Measurements from ENCODE around the gene GAPDH. TPM values are rescaled to one million over a fixed set of nuclear protein-coding genes. Genes with fewer than 3 reads are reported as not detected.

Gene GAPDH
- total and polyA plus RNA-seq, 2 donors (not counting 1 experiment from before 2014, with no cell fraction given), result 499 to 951 TPM

GRCh38 chr12:6532927-6533652 is 1.2 kb upstream of the GAPDH start:
- peak overlapping the region; percentile 88 for H3K9ac ChIP-seq (ENCODE audit: low read length)
- Mint-ChIP-seq H3K9me3 (ENCODE audit: insufficient read depth) (no peaks in the 10 kb centered on the region), H3K4me3 (peak overlapping the region; percentile 99), H3K27me3 (no peaks in the 10 kb centered on the region), H3K4me1 (peaks cover 48% of the 10 kb centered on the region), H3K27ac (peak overlapping the region; percentile 87)
- H3K36me3 ChIP-seq (replicated peaks in 1 of 2; ENCODE audit: control extremely low read depth in 1 of 2, control insufficient read depth in 1 of 2, extremely low read depth in 1 of 2, insufficient read depth in 2 of 2, low read length in 1 of 2), result peaks cover 0 to 50% of the 10 kb centered on the region in 2 experiments
- CTCF ChIA-PET, result interaction anchor here (1.2 to 3.4 kb wide), 4 partner anchors 9 to 109 kb away, joined by 3 to 17 read pairs (median 4); no protein-coding TSS in a partner anchor
- H3K4me3 ChIP-seq (ENCODE audit: control extremely low read depth in 1 of 5, extremely low read depth in 1 of 5, insufficient read depth in 1 of 5, low read depth in 2 of 5, low read length in 4 of 5), result peak overlapping the region; percentile 68 to 97 (median 92)
- DNase-seq, result peak; percentile 42
- no peaks in the 10 kb centered on the region for H3K9me3 ChIP-seq (ENCODE audit: control extremely low read depth in 1 of 3, control insufficient read depth in 2 of 3, insufficient read depth in 1 of 3, low read length in 2 of 3)
- peak overlapping the region; percentile 98 for H3K4me2 ChIP-seq (replicated peaks; ENCODE audit: low read depth, low read length, poor library complexity, severe bottlenecking)
- peaks cover 27 to 37% of the 10 kb centered on the region in 2 donors for H3K4me1 ChIP-seq (ENCODE audit: control insufficient read depth in 2 of 2, insufficient read depth in 2 of 2, low read length in 2 of 2)
- intact Hi-C loops (cut with micrococcal nuclease), result no loop called here
- H3K27me3 ChIP-seq (replicated peaks in 1 of 4; ENCODE audit: control extremely low read depth in 1 of 4, control insufficient read depth in 3 of 4, insufficient read depth in 4 of 4, low read length in 3 of 4), result no peaks in the 10 kb centered on the region
- POLR2A ChIA-PET, result interaction anchor here (1.3 to 1.8 kb wide), 2 partner anchors 35 to 62 kb away, joined by 3 to 6 read pairs; partner anchors contain the start of genes NOP2 and VAMP1
- peaks cover 25% of the 10 kb centered on the region for H4K20me1 ChIP-seq (ENCODE audit: control insufficient read depth, insufficient read depth, low read length, poor library complexity, severe bottlenecking)
- TF ChIP-seq CTCF (IDR thresholded peaks at IDR 0.05) (no peak), EZH2 (IDR thresholded peaks at IDR 0.05; ENCODE audit: borderline replicate concordance, insufficient read depth, low read depth, low read length, poor library complexity, severe bottlenecking) (no peak)
- H2AFZ ChIP-seq (ENCODE audit: insufficient read depth, low read depth, low read length, poor library complexity, severe bottlenecking), result peak overlapping the region; percentile 93
- ATAC-seq (ENCODE audit: low read depth), result no peak
- peak overlapping the region in 1 of 2 donors; percentile 6 for H3K27ac ChIP-seq (ENCODE audit: low read length in 2 of 2)
- peaks cover 10% of the 10 kb centered on the region for H3K79me2 ChIP-seq (ENCODE audit: control insufficient read depth, insufficient read depth, low read length)
- 4% methylated on average over 14 of the region's 14 CpGs for WGBS (ENCODE audit: insufficient coverage)

DNA sequence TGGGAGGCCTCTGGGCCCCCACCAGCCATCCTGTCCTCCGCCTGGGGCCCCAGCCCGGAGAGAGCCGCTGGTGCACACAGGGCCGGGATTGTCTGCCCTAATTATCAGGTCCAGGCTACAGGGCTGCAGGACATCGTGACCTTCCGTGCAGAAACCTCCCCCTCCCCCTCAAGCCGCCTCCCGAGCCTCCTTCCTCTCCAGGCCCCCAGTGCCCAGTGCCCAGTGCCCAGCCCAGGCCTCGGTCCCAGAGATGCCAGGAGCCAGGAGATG is 729 bp upstream of the GAPDH start:
- H4K20me1 ChIP-seq (ENCODE audit: control insufficient read depth, insufficient read depth, low read length, poor library complexity, severe bottlenecking), result peaks cover 28% of the 10 kb centered on the region
- peak overlapping the region; percentile 88 for H3K9ac ChIP-seq (ENCODE audit: low read length)
- no peaks in the 10 kb centered on the region for H3K9me3 ChIP-seq (ENCODE audit: control extremely low read depth in 1 of 3, control insufficient read depth in 2 of 3, insufficient read depth in 1 of 3, low read length in 2 of 3)
- WGBS (ENCODE audit: insufficient coverage), result 0% methylated on average over 7 of the region's 9 CpGs
- DNase-seq (no peak), ATAC-seq (ENCODE audit: low read depth) (no peak)
- H3K27ac Mint-ChIP-seq, result peak overlapping the region; percentile 87
- H3K27me3 ChIP-seq (replicated peaks in 1 of 4; ENCODE audit: control extremely low read depth in 1 of 4, control insufficient read depth in 3 of 4, insufficient read depth in 4 of 4, low read length in 3 of 4), result no peaks in the 10 kb centered on the region
- peaks cover 10% of the 10 kb centered on the region for H3K79me2 ChIP-seq (ENCODE audit: control insufficient read depth, insufficient read depth, low read length)
- peaks cover 0 to 50% of the 10 kb centered on the region in 2 experiments for H3K36me3 ChIP-seq (replicated peaks in 1 of 2; ENCODE audit: control extremely low read depth in 1 of 2, control insufficient read depth in 1 of 2, extremely low read depth in 1 of 2, insufficient read depth in 2 of 2, low read length in 1 of 2)
- CTCF ChIA-PET, result interaction anchor here (1.0 to 7.0 kb wide), 5 partner anchors 24 to 110 kb away, joined by 3 to 222 read pairs (median 17); no protein-coding TSS in a partner anchor
- peaks cover 48% of the 10 kb centered on the region for H3K4me1 Mint-ChIP-seq
- intact Hi-C loops (cut with micrococcal nuclease), result no loop called here
- H3K4me1 ChIP-seq (ENCODE audit: control insufficient read depth in 2 of 2, insufficient read depth in 2 of 2, low read length in 2 of 2), result peaks cover 27 to 37% of the 10 kb centered on the region in 2 donors
- H3K4me2 ChIP-seq (replicated peaks; ENCODE audit: low read depth, low read length, poor library complexity, severe bottlenecking), result peak overlapping the region; percentile 98
- peak overlapping the region; percentile 68 to 97 (median 92) for H3K4me3 ChIP-seq (ENCODE audit: control extremely low read depth in 1 of 5, extremely low read depth in 1 of 5, insufficient read depth in 1 of 5, low read depth in 2 of 5, low read length in 4 of 5)
- H3K9me3 Mint-ChIP-seq (ENCODE audit: insufficient read depth), result no peaks in the 10 kb centered on the region
- no peaks in the 10 kb centered on the region for H3K27me3 Mint-ChIP-seq
- H3K4me3 Mint-ChIP-seq, result peak overlapping the region; percentile 99
- no peak for TF ChIP-seq CTCF (IDR thresholded peaks at IDR 0.05)
- no peak for TF ChIP-seq EZH2 (IDR thresholded peaks at IDR 0.05; ENCODE audit: borderline replicate concordance, insufficient read depth, low read depth, low read length, poor library complexity, severe bottlenecking)
- H2AFZ ChIP-seq (ENCODE audit: insufficient read depth, low read depth, low read length, poor library complexity, severe bottlenecking), result peak overlapping the region; percentile 93
- POLR2A ChIA-PET, result interaction anchor here (1.0 to 5.4 kb wide), 8 partner anchors 21 to 109 kb away, joined by 3 to 39 read pairs (median 7); partner anchors contain the start of genes MRPL51, NOP2 and VAMP1
- peak overlapping the region in 1 of 2 donors; percentile 74 for H3K27ac ChIP-seq (ENCODE audit: low read length in 2 of 2)

Data from B cell (primary cell).